Measurements from ENCODE around the gene PAQR8. TPM values are rescaled to one million over a fixed set of nuclear protein-coding genes. Genes with fewer than 3 reads are reported as not detected.
A peak's percentile ranks its signal among the peaks of the same experiment; 100 is the strongest.

Gene PAQR8
- total and polyA plus RNA-seq, 2 of the 4 experiments (the other 2 are of a cell fraction), result 1.4 to 1.6 TPM

- no peak overlapping the region for H2BK20ac ChIP-seq (ENCODE audit: low read depth, low read length)
- no peak overlapping the region; the same call in 2 of the 3 replicates for H2BK15ac ChIP-seq (ENCODE audit: low read depth, low read length)
- TF ChIP-seq NFE2L2 (IDR thresholded peaks at IDR 0.05; ENCODE audit: low read depth, low read length), result peak; percentile 47; the same call in 1 of the 2 replicates
- TF ChIP-seq USF2 (IDR thresholded peaks at IDR 0.05; ENCODE audit: low read depth, low read length), result peak; percentile 90
- no peak for TF ChIP-seq SMC3 (IDR thresholded peaks at IDR 0.05; ENCODE audit: low read depth, low read length)
- no peak for TF ChIP-seq RCOR1 (IDR thresholded peaks at IDR 0.05; ENCODE audit: insufficient replicate concordance, low read length)
- no peak for TF ChIP-seq RFX5 (IDR thresholded peaks at IDR 0.05; ENCODE audit: low read depth, low read length)
- no peak for TF ChIP-seq CTCF (conservative IDR thresholded peaks at IDR 0.05; ENCODE audit: low read depth, low read length)
- TF ChIP-seq MAZ (IDR thresholded peaks at IDR 0.05; ENCODE audit: borderline replicate concordance, low read depth, low read length), result no peak
- TF ChIP-seq CHD1 (IDR thresholded peaks at IDR 0.05; ENCODE audit: low read depth, low read length), result no peak
- H3K14ac ChIP-seq (replicated peaks; ENCODE audit: low read depth, low read length), result no peak overlapping the region
- in situ Hi-C loops (cut with MboI; ENCODE audit: low sequenced_read_pairs) (loop anchor here (5.0 kb wide), 2 partner anchors 181 to 246 kb away; no protein-coding TSS in a partner anchor), dilution Hi-C loops (cut with HindIII; ENCODE audit: low sequenced_read_pairs, unreplicated experiment) (loop anchor here (25.0 kb wide), 1 partner anchor 246 kb away; the partner anchor contains the start of gene TMEM14A), intact Hi-C loops (cut with micrococcal nuclease) (loop anchor here (1.0 to 2.0 kb wide), 3 partner anchors 160 to 461 kb away; no protein-coding TSS in a partner anchor)
- H4K5ac ChIP-seq (ENCODE audit: low read depth, low read length), result no peak overlapping the region
- no peaks in the 10 kb centered on the region for H3K9me3 ChIP-seq (ENCODE audit: control insufficient read depth, insufficient read depth, low read length)
- H3K36me3 ChIP-seq (ENCODE audit: control insufficient read depth, insufficient read depth, low read length), result no peaks in the 10 kb centered on the region
- H3K4me1 ChIP-seq (ENCODE audit: control insufficient read depth, insufficient read depth, low read length), result peaks cover 13% of the 10 kb centered on the region
- H3K27ac ChIP-seq (ENCODE audit: insufficient read depth, low read length), result no peak overlapping the region
- POLR2A ChIA-PET (ENCODE audit: unreplicated experiment), result no interaction called here
- peak overlapping the region; percentile 79; the same call in 1 of the 2 replicates for H2AK5ac ChIP-seq (ENCODE audit: low read depth, low read length)
- no peaks in the 10 kb centered on the region for H3K27me3 ChIP-seq (ENCODE audit: control insufficient read depth, insufficient read depth, low read length)
- H3K56ac ChIP-seq (ENCODE audit: extremely low read depth, insufficient read depth, low read length), result no peak overlapping the region
- H3K23ac ChIP-seq (ENCODE audit: low read depth, low read length), result no peak overlapping the region
- no peak overlapping the region for H3K9ac ChIP-seq (ENCODE audit: low read depth, low read length)
- WGBS, 2 experiments (ENCODE audit: extremely low coverage in 2 of 2, insufficient read length in 1 of 2), result no CpG with 5 or more reads among the region's 6 CpGs
- no peak overlapping the region for H3K4me2 ChIP-seq (ENCODE audit: low read depth, low read length)
- H2BK120ac ChIP-seq (ENCODE audit: low read depth, low read length), result peak overlapping the region; percentile 18; the same call in 1 of the 2 replicates
- H4K91ac ChIP-seq (ENCODE audit: insufficient read depth, low read depth, low read length), result no peak overlapping the region; the same call in 1 of the 2 replicates
- H3K9me1 ChIP-seq (ENCODE audit: insufficient read depth, low read length), result peaks cover 13% of the 10 kb centered on the region
- H2BK5ac ChIP-seq (ENCODE audit: low read depth, low read length, poor library complexity, severe bottlenecking), result peak overlapping the region; percentile 24
- no peak for ATAC-seq (ENCODE audit: low read depth)
- H4K20me1 ChIP-seq (ENCODE audit: insufficient read depth, low read length), result no peaks in the 10 kb centered on the region
- CTCF ChIA-PET, result interaction anchor here (0.8 to 2.6 kb wide), 7 partner anchors 9 to 247 kb away, joined by 3 to 23 read pairs (median 3); partner anchors contain the start of gene MCM3
- peaks cover 9 to 19% of the 10 kb centered on the region in 2 experiments; a peak in 3 of 4 replicates for H3K79me1 ChIP-seq (ENCODE audit: low read depth in 1 of 2, low read length in 2 of 2)
- no peak overlapping the region for H2AK9ac ChIP-seq (replicated peaks; ENCODE audit: low read depth, low read length, poor library complexity)
- no peak overlapping the region for H3K18ac ChIP-seq (ENCODE audit: low read depth, low read length)
- 0 out of 4 replicates have a peak overlapping the region, but pooled peaks of 1 of the 2 experiments have one; percentile 7 for H4K8ac ChIP-seq (ENCODE audit: low read depth in 2 of 2, low read length in 2 of 2)
- BruUV-seq (replicated peaks), result no TSS peak
- no peak overlapping the region for H3K4me3 ChIP-seq (ENCODE audit: insufficient read depth, low read depth, low read length)
- H3K4ac ChIP-seq (ENCODE audit: low read depth, low read length), result peak overlapping the region; percentile 2; the same call in 1 of the 2 replicates
- H2AFZ ChIP-seq (replicated peaks; ENCODE audit: low read length, poor library complexity), result peak overlapping the region; percentile 54
- peak; percentile 60 for DNase-seq
Measured at GRCh38 chr6:52415917-52416628, 54.1 kb downstream of the PAQR8 start.
